HL-60 (cell line): Measurements from ENCODE around the gene ZNF469.

ENCODE experiments used
- GABPA ChIP-seq: IDR thresholded peaks from 2 replicates; pipeline ENCODE4 v1.6.1; 2012; ENCODE audit warnings: low read depth
- POLR2AphosphoS5 ChIP-seq: IDR thresholded peaks from 2 replicates; pipeline ENCODE4 v1.6.1; 2012; ENCODE audit warnings: low read depth
- TF ChIP-seq, protein P1 (sequence below): IDR thresholded peaks from one replicate; pipeline ENCODE4 v1.5.1; 2011; ENCODE audit warnings: low read length, control low read depth, inconsistent platforms; ENCODE audit not compliant: insufficient read depth
- TF ChIP-seq, protein P2 (sequence below): IDR thresholded peaks from 2 replicates; pipeline ENCODE4 v1.6.1; 2012; ENCODE audit warnings: low read depth; ENCODE audit not compliant: insufficient replicate concordance

DNA sequence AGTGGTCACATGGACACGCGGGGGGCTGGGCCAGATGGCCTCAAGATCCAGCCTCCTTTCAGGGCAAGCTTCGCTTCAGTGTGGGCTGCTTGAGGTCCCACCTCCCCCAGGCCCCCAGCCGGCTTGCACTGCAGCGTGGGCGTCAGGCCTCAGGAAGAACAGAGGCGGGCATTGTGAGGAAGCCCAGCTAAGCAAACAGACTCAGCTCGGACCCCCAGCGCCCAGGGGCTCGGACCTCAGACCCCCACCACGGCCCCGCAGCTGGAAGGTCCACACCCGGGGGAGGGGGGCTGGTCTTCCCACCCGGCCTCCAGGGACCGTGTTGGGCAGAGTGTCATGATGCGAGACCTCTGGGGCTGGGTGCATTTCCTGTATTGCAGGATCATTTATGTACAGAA, 24.7 kb upstream of the ZNF469 start:
- TF ChIP-seq, protein P1, sequence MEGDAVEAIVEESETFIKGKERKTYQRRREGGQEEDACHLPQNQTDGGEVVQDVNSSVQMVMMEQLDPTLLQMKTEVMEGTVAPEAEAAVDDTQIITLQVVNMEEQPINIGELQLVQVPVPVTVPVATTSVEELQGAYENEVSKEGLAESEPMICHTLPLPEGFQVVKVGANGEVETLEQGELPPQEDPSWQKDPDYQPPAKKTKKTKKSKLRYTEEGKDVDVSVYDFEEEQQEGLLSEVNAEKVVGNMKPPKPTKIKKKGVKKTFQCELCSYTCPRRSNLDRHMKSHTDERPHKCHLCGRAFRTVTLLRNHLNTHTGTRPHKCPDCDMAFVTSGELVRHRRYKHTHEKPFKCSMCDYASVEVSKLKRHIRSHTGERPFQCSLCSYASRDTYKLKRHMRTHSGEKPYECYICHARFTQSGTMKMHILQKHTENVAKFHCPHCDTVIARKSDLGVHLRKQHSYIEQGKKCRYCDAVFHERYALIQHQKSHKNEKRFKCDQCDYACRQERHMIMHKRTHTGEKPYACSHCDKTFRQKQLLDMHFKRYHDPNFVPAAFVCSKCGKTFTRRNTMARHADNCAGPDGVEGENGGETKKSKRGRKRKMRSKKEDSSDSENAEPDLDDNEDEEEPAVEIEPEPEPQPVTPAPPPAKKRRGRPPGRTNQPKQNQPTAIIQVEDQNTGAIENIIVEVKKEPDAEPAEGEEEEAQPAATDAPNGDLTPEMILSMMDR: no peak
- TF ChIP-seq, protein P2, sequence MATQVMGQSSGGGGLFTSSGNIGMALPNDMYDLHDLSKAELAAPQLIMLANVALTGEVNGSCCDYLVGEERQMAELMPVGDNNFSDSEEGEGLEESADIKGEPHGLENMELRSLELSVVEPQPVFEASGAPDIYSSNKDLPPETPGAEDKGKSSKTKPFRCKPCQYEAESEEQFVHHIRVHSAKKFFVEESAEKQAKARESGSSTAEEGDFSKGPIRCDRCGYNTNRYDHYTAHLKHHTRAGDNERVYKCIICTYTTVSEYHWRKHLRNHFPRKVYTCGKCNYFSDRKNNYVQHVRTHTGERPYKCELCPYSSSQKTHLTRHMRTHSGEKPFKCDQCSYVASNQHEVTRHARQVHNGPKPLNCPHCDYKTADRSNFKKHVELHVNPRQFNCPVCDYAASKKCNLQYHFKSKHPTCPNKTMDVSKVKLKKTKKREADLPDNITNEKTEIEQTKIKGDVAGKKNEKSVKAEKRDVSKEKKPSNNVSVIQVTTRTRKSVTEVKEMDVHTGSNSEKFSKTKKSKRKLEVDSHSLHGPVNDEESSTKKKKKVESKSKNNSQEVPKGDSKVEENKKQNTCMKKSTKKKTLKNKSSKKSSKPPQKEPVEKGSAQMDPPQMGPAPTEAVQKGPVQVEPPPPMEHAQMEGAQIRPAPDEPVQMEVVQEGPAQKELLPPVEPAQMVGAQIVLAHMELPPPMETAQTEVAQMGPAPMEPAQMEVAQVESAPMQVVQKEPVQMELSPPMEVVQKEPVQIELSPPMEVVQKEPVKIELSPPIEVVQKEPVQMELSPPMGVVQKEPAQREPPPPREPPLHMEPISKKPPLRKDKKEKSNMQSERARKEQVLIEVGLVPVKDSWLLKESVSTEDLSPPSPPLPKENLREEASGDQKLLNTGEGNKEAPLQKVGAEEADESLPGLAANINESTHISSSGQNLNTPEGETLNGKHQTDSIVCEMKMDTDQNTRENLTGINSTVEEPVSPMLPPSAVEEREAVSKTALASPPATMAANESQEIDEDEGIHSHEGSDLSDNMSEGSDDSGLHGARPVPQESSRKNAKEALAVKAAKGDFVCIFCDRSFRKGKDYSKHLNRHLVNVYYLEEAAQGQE: no peak
- TF ChIP-seq GABPA: no peak
- TF ChIP-seq POLR2AphosphoS5: no peak
